Measurements from ENCODE around the gene PFKFB3.
A peak's percentile ranks its signal among the peaks of the same experiment; 100 is the strongest.
"Not testable (repeated sequence)": the region's sequence is repeated elsewhere in the genome, so short reads cannot be mapped to it uniquely, and the experiment has no call there.

PFKFB3 gene

DNA sequence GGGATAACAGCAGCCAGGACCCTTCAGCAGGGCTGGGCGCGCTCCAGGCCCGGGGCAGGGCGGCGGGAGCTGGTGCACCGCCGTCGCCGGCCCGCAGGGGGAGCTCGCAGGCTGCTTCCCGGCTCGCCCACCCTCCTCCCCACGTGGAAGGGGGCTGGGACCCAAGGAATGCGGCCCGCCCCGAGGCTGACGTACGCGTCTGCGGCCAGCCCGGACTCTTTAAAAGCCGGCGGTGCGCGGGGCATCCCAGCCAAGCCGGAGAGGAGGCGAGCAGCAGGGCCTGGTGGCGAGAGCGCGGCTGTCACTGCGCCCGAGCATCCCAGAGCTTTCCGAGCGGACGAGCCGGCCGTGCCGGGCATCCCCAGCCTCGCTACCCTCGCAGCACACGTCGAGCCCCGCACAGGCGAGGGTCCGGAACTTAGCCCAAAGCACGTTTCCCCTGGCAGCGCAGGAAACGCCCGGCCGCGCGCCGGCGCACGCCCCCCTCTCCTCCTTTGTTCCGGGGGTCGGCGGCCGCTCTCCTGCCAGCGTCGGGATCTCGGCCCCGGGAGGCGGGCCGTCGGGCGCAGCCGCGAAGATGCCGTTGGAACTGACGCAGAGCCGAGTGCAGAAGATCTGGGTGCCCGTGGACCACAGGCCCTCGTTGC is at the start of gene PFKFB3:
Gene PFKFB3 (plus strand): TSS at position 249 of the 647 bp plus-strand sequence. CDS start 329 bp downstream, at position 578.
- Histone ChIP-seq H3K9me3 (ENCODE audit: control insufficient read depth, insufficient read depth, low read length) (no peaks in the 10 kb centered on the region), H3K36me3 (ENCODE audit: insufficient read depth, low read length) (no peaks in the 10 kb centered on the region), H3K4me1 (ENCODE audit: insufficient read depth, low read length) (no peaks in the 10 kb centered on the region; the same call in 1 of the 2 replicates), H3K9ac (ENCODE audit: low read depth, low read length) (peak within 1 kb of the TSS; percentile 79)

DNA sequence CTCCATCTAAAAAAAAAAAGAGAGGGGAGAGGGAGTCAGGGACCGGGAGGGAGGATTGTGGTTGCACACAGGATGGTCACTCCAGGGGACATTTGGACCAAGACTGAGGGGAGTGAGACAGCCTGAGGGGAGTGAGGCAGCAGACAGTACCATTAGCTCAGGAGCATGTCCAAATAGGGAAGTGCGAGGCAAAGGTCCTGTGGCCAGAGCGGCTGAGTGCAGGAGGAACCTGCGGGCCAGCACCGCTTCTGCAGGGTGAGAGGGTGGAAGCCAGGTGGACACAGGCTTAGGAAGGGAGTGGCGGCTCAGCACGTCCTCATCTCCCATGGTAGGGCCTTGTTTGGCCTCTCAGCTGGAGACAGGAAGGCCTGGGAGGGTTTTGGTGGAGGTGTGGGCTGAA is 48.9 kb upstream of the PFKFB3 start:
- Histone ChIP-seq H3K36me3 (ENCODE audit: insufficient read depth, low read length) (no peaks in the 10 kb centered on the region), H3K9ac (ENCODE audit: low read depth, low read length) (no peak overlapping the region), H3K9me3 (ENCODE audit: control insufficient read depth, insufficient read depth, low read length) (no peaks in the 10 kb centered on the region), H3K4me1 (ENCODE audit: insufficient read depth, low read length) (peaks cover 5% of the 10 kb centered on the region)

GRCh38 chr10:6154566-6154965 is 48.2 kb upstream of the PFKFB3 start:
- H3K4me1 ChIP-seq (ENCODE audit: insufficient read depth, low read length): peaks cover 5% of the 10 kb centered on the region
- no peaks in the 10 kb centered on the region for H3K36me3 ChIP-seq (ENCODE audit: insufficient read depth, low read length)
- no peak overlapping the region for H3K9ac ChIP-seq (ENCODE audit: low read depth, low read length)
- no peaks in the 10 kb centered on the region for H3K9me3 ChIP-seq (ENCODE audit: control insufficient read depth, insufficient read depth, low read length)

DNA sequence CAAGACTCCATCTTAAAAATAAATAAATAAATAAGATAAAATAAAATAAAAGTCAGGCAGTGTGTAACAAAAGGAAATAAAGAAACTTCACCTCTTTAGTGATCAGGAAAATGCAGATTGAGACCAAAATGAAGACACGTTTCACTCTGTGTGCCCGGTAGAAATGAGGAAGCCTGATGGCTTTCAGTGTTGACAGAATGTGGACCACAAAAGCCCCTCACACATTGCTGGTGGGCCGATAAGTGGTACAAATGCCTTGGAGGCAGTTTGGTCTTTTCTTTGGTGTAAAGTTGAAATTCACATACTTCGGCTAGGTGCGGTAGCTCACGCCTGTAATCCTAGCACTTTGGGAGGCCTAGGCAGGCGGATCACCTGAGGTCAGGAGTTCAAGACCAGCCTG is 44.5 kb upstream of the PFKFB3 start:
- Histone ChIP-seq H3K36me3 (ENCODE audit: insufficient read depth, low read length) (no peaks in the 10 kb centered on the region), H3K9me3 (ENCODE audit: control insufficient read depth, insufficient read depth, low read length) (no peaks in the 10 kb centered on the region), H3K4me1 (ENCODE audit: insufficient read depth, low read length) (no peaks in the 10 kb centered on the region), H3K9ac (ENCODE audit: low read depth, low read length) (no peak overlapping the region)

- Histone ChIP-seq H3K4me1 (ENCODE audit: insufficient read depth, low read length) (no peaks in the 10 kb centered on the region; the same call in 1 of the 2 replicates), H3K9ac (ENCODE audit: low read depth, low read length) (no peak overlapping the region), H3K36me3 (ENCODE audit: insufficient read depth, low read length) (no peaks in the 10 kb centered on the region)
Measured at GRCh38 chr10:6161921-6162320, 40.8 kb upstream of the PFKFB3 start.

DNA sequence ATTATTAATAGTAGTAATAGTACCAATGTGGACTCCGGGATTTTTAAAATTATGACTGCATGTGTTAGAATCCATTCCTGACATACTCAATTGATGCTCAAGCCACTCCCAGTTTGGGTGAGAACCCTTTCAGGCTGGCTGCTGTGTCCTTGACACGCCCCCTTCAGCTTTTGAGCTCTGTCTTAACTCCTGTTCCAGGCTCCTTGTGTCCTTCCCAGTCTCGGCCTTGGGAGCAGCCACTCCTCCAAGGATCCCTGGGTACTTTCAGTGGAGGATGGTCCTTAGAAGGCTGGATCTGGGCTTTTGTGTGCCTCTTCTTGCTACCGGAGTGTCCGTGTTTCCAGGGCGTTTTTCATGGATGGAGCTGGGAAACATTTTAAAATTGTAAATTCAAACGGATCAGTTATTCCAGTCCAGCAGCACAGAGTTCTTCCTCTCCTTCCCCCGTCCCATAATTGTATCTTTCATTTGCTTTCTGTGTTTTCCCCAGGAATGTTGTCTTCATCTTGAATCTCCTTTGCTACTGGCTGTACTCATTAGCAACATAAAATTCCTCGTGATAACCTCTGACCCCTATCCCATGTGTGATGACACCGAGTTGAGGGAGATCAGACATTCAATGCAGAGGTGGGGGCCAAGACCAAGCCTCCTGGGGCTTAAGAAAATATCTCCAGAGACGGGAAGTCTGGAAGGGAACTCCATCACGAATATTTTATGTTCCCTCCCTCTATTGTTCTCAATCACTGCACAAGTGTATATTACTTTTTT is 40.0 kb upstream of the PFKFB3 start:
- Histone ChIP-seq H3K36me3 (ENCODE audit: insufficient read depth, low read length) (no peaks in the 10 kb centered on the region), H3K9me3 (ENCODE audit: control insufficient read depth, insufficient read depth, low read length) (no peaks in the 10 kb centered on the region), H3K4me1 (ENCODE audit: insufficient read depth, low read length) (no peaks in the 10 kb centered on the region; the same call in 1 of the 2 replicates), H3K9ac (ENCODE audit: low read depth, low read length) (peak overlapping the region; percentile 63; the same call in 1 of the 2 replicates)

More at GRCh38 chr10:6161921-6162320, 40.8 kb upstream of the PFKFB3 start:
- no peaks in the 10 kb centered on the region for H3K9me3 ChIP-seq (ENCODE audit: control insufficient read depth, insufficient read depth, low read length)

DNA sequence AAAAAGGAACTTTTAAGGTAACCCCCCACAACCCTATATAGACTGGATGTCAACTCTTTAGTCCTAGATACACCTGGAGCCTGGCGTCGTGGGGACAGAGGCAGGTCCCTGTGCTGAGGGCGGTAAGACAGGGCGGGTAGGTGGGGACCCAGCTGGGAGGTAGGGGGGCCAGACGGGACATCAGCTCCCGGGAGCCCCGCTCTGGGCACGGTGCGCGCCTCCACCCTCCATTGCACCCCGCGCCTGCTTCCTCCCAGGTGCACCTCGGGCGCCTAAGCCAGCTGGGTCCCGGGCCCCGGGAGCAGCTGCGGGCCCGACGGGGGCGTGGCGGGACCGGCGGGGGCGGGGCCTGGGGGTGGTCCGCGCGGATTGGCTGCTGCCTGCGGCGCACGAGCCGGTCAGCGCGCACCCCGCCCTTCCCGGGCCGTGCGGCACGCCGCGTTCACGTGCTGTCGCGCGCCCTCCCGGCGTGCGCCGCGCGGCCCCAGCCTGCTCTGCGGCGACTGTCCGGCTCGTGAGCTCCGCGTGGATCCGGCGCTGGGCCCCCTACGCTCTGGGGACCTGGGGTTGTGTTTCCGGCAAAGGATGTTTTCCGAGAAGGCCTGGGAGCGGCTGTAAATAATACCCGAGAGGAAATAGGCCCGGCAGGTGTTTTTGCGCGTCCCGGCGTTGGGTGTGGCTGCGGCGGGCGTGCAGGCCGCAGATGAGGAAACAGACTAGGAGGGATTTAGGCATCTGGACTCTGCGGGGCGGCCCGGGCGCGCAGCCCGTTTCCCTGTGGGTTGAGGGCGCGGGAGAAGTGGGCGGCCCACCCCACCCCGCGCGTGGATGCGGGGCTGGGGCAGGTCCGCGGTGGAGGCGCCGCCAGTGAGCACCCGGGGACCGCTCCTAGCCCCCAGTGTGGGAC is 39.1 kb upstream of the PFKFB3 start:
- Histone ChIP-seq H3K36me3 (ENCODE audit: insufficient read depth, low read length) (no peaks in the 10 kb centered on the region), H3K9me3 (ENCODE audit: control insufficient read depth, insufficient read depth, low read length) (no peaks in the 10 kb centered on the region), H3K4me1 (ENCODE audit: insufficient read depth, low read length) (no peaks in the 10 kb centered on the region; the same call in 1 of the 2 replicates), H3K9ac (ENCODE audit: low read depth, low read length) (peak overlapping the region; percentile 63; the same call in 1 of the 2 replicates)

DNA sequence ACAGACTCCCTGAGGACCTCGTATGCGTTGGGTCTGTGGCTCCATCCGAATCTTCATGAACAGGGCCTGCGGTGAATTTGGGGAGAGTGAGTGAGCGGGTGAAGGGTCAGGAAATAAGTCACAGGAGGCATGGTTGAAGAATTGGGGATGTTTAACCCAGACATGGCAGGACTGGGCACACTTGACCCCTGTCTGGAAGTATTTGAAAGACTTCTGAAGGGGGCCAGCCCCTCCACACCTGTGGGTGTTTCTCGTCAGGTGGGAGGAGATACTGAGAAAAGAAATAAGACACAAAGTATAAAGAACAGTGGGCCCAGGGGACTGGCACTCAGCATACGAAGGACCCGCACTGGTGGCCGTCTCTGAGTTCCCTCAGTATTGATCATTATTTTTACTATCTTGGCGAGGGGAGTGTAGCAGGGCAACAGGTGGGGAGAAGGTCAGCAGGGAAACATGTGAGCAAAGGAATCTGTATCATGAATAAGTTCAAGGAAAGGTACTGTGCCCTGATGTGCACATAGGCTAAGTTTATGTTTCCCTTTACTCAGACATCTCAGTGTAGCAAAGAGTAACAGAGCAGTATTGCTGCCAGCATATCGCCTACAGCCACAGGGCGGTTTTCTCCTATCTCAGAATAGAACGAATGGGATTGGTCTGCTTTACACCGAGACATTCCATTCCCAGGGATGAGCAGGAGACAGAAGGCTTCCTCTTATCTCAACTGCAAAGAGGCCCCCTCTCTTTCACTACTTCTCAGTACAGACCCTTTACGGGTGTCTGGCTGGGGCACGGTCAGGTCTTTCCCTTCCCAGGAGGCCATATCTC is 38.2 kb upstream of the PFKFB3 start:
- no peaks in the 10 kb centered on the region; the same call in 1 of the 2 replicates for H3K4me1 ChIP-seq (ENCODE audit: insufficient read depth, low read length)

GRCh38 chr10:6165221-6165725 is 37.5 kb upstream of the PFKFB3 start:
- H3K4me1 ChIP-seq (ENCODE audit: insufficient read depth, low read length): no peaks in the 10 kb centered on the region; the same call in 1 of the 2 replicates
- H3K36me3 ChIP-seq (ENCODE audit: insufficient read depth, low read length): no peaks in the 10 kb centered on the region
- H3K9ac ChIP-seq (ENCODE audit: low read depth, low read length): no peak overlapping the region
- H3K9me3 ChIP-seq (ENCODE audit: control insufficient read depth, insufficient read depth, low read length): no peaks in the 10 kb centered on the region

More for the DNA sequence above, 38.2 kb upstream of the PFKFB3 start:
- H3K9ac ChIP-seq (ENCODE audit: low read depth, low read length): peak overlapping the region; percentile 63; the same call in 1 of the 2 replicates
- no peaks in the 10 kb centered on the region for H3K9me3 ChIP-seq (ENCODE audit: control insufficient read depth, insufficient read depth, low read length)
- H3K36me3 ChIP-seq (ENCODE audit: insufficient read depth, low read length): no peaks in the 10 kb centered on the region

DNA sequence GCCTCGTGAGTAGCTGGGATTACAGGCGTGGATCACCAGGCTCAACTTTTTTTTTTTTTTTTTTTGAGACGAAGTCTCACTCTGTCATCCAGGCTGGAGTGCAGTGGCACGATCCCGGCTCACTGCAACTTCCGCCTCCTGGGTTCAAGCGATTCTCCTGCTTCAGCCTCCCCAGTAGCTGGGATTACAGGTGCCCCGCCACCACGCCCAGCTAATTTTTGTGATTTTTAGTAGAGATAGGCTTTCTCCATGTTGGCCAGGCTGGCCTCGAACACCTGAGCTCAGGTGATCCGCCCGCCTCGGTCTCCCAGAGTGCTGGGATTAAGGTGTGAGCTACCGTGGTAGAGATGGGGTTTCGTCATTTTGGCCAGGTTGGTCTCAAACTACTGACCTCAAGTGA is 36.8 kb upstream of the PFKFB3 start:
- not testable (repeated sequence) for H3K36me3 ChIP-seq (ENCODE audit: insufficient read depth, low read length); H3K9ac ChIP-seq (ENCODE audit: low read depth, low read length); H3K4me1 ChIP-seq (ENCODE audit: insufficient read depth, low read length); H3K9me3 ChIP-seq (ENCODE audit: control insufficient read depth, insufficient read depth, low read length)

DNA sequence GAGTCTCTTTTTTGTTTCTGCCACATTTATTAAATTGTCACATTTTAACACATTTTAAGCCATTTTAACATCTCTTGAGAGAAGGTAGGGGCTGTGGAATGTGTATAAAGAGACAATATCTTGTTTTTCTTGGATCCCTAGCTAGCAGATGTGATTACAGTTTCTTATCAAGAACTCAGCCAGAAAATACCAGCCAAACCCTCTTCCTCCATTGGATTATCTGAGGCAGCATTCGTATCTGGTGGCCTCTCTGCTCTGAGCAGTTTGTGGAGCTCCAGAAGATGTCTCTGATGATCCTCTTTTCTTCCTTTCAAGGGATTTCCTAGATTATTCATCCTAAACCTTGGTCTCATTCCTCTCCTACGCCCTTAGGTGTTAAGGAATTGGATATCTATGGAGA is 35.3 kb upstream of the PFKFB3 start:
- no peaks in the 10 kb centered on the region; the same call in 1 of the 2 replicates for H3K4me1 ChIP-seq (ENCODE audit: insufficient read depth, low read length)
- H3K9ac ChIP-seq (ENCODE audit: low read depth, low read length): no peak overlapping the region

GRCh38 chr10:6168084-6168483 is 34.6 kb upstream of the PFKFB3 start:
- Histone ChIP-seq H3K9ac (ENCODE audit: low read depth, low read length) (no peak overlapping the region), H3K36me3 (ENCODE audit: insufficient read depth, low read length) (no peaks in the 10 kb centered on the region; the same call in 1 of the 2 replicates), H3K4me1 (ENCODE audit: insufficient read depth, low read length) (no peaks in the 10 kb centered on the region; the same call in 1 of the 2 replicates), H3K9me3 (ENCODE audit: control insufficient read depth, insufficient read depth, low read length) (no peaks in the 10 kb centered on the region)

More for the DNA sequence above, 35.3 kb upstream of the PFKFB3 start:
- Histone ChIP-seq H3K9me3 (ENCODE audit: control insufficient read depth, insufficient read depth, low read length) (no peaks in the 10 kb centered on the region), H3K36me3 (ENCODE audit: insufficient read depth, low read length) (no peaks in the 10 kb centered on the region; the same call in 1 of the 2 replicates)

GRCh38 chr10:6170638-6171037 is 32.1 kb upstream of the PFKFB3 start:
- no peaks in the 10 kb centered on the region for H3K9me3 ChIP-seq (ENCODE audit: control insufficient read depth, insufficient read depth, low read length)
- no peaks in the 10 kb centered on the region; the same call in 1 of the 2 replicates for H3K4me1 ChIP-seq (ENCODE audit: insufficient read depth, low read length)
- H3K9ac ChIP-seq (ENCODE audit: low read depth, low read length): no peak overlapping the region
- no peaks in the 10 kb centered on the region; the same call in 1 of the 2 replicates for H3K36me3 ChIP-seq (ENCODE audit: insufficient read depth, low read length)
